CD14-positive monocyte (primary cell): Measurements from ENCODE around the gene MASP1. TPM values are rescaled to one million over a fixed set of nuclear protein-coding genes. Genes with fewer than 3 reads are reported as not detected.
A peak's percentile ranks its signal among the peaks of the same experiment; 100 is the strongest.

Source experiments
- DNase-seq, 3 donors: peaks; one replicate each; pipeline ENCODE4 v3.0.0-alpha.2; 2011 to 2022
- H2AFZ ChIP-seq: 2 replicates; pipeline ENCODE4 v1.6.0; 2012; ENCODE audit warnings: mild to moderate bottlenecking, low read depth, low read length, inconsistent platforms; ENCODE audit not compliant: insufficient read depth, poor library complexity, severe bottlenecking
- H3K27ac ChIP-seq, 2 donors: 1 replicate in 1 of 2; 2 replicates in 1 of 2; pipeline ENCODE4 v1.5.1; 2012 to 2013; ENCODE audit warnings: low read length in 2 of 2, control low read depth in 1 of 2, inconsistent platforms in 1 of 2, low read depth in 1 of 2, mild to moderate bottlenecking in 1 of 2
- H3K27me3 ChIP-seq, 2 donors: one replicate each; pipeline versions ENCODE4 v1.6.0 to v1.6.1; 2011 to 2013; ENCODE audit warnings: low read length in 2 of 2; ENCODE audit not compliant: control insufficient read depth in 2 of 2, insufficient read depth in 2 of 2
- H3K36me3 ChIP-seq, 2 donors: replicated peaks in 1 of 2; 1 replicate in 1 of 2; 2 replicates in 1 of 2; pipeline versions ENCODE4 v1.5.1 to v1.6.1; 2012 to 2013; ENCODE audit warnings: low read length in 2 of 2, control low read depth in 1 of 2, inconsistent platforms in 1 of 2, mild to moderate bottlenecking in 1 of 2; ENCODE audit not compliant: insufficient read depth in 2 of 2, control insufficient read depth in 1 of 2
- H3K4me1 ChIP-seq, 2 donors: 1 replicate in 1 of 2; 2 replicates in 1 of 2; pipeline versions ENCODE4 v1.5.1 to v1.6.1; 2012 to 2013; ENCODE audit warnings: low read length in 2 of 2, control low read depth in 1 of 2, inconsistent platforms in 1 of 2, mild to moderate bottlenecking in 1 of 2, moderate library complexity in 1 of 2; ENCODE audit not compliant: insufficient read depth in 2 of 2, control insufficient read depth in 1 of 2
- H3K4me2 ChIP-seq: replicated peaks from 2 replicates; pipeline ENCODE3; 2012; ENCODE audit warnings: low read length, moderate library complexity, mild to moderate bottlenecking; ENCODE audit not compliant: poor library complexity, severe bottlenecking; ENCODE audit errors: extremely low read depth
- H3K4me3 ChIP-seq, 3 experiments: fragments of 200-600 bp in 1 of 3; sonication (generic) in 1 of 3; replicated peaks in 1 of 3; 1 replicate in 2 of 3; 2 replicates in 1 of 3; pipeline ENCODE4 v1.5.1; 2011 to 2013; ENCODE audit warnings: low read length in 3 of 3, mild to moderate bottlenecking in 3 of 3, control low read depth in 2 of 3, low read depth in 2 of 3, inconsistent platforms in 1 of 3, moderate library complexity in 1 of 3
- H3K79me2 ChIP-seq: 2 replicates; pipeline ENCODE4 v1.6.0; 2012; ENCODE audit warnings: mild to moderate bottlenecking, control low read depth, inconsistent platforms, low read length, moderate library complexity; ENCODE audit not compliant: insufficient read depth
- H3K9ac ChIP-seq: 2 replicates; pipeline ENCODE4 v1.6.0; 2017; ENCODE audit warnings: low read length, mild to moderate bottlenecking; ENCODE audit not compliant: insufficient read depth, poor library complexity, severe bottlenecking
- H3K9me3 ChIP-seq, 2 donors: replicated peaks in 1 of 2; 1 replicate in 1 of 2; 2 replicates in 1 of 2; pipeline versions ENCODE4 v1.5.1 to v1.6.1; 2012 to 2013; ENCODE audit warnings: low read length in 2 of 2, control low read depth in 1 of 2; ENCODE audit not compliant: control insufficient read depth in 1 of 2, insufficient read depth in 1 of 2
- H4K20me1 ChIP-seq: 2 replicates; pipeline ENCODE4 v1.6.0; 2012; ENCODE audit warnings: mild to moderate bottlenecking, low read length, control low read depth, moderate library complexity; ENCODE audit not compliant: insufficient read depth
- H3K27ac Mint-ChIP-seq, 7 donors: one replicate each; pipeline ENCODE4 v1.8.0; 2020; ENCODE audit warnings: mild to moderate bottlenecking in 7 of 7, mixed read lengths in 7 of 7, moderate library complexity in 6 of 7, inconsistent platforms in 2 of 7
- H3K27me3 Mint-ChIP-seq, 3 donors: one replicate each; pipeline ENCODE4 v1.8.0; 2021 to 2022; ENCODE audit warnings: low read depth in 3 of 3, mild to moderate bottlenecking in 3 of 3, mixed read lengths in 3 of 3, moderate library complexity in 3 of 3, inconsistent platforms in 1 of 3
- H3K36me3 Mint-ChIP-seq, 2 donors: one replicate each; pipeline ENCODE4 v1.8.0; 2020; ENCODE audit warnings: mixed read lengths in 2 of 2, inconsistent platforms in 1 of 2, mild to moderate bottlenecking in 1 of 2
- H3K4me1 Mint-ChIP-seq: one replicate; pipeline ENCODE4 v1.8.0; 2020; ENCODE audit warnings: mild to moderate bottlenecking, mixed read lengths
- H3K4me3 Mint-ChIP-seq, 2 donors: one replicate each; pipeline ENCODE4 v1.8.0; 2020; ENCODE audit warnings: mild to moderate bottlenecking in 2 of 2, mixed read lengths in 2 of 2, moderate library complexity in 1 of 2
- H3K9me3 Mint-ChIP-seq, 7 donors: one replicate each; pipeline ENCODE4 v1.8.0; 2020 to 2022; ENCODE audit warnings: mixed read lengths in 7 of 7, mild to moderate bottlenecking in 6 of 7, moderate library complexity in 6 of 7, inconsistent platforms in 2 of 7
- WGBS: methylation state at CpG from one replicate; pipeline ENCODE4 v1.1.5; 2013; ENCODE audit warnings: missing lambda C conversion rate; ENCODE audit not compliant: insufficient coverage; 5-methylcytosine and 5-hydroxymethylcytosine counted together
- intact Hi-C, 2 donors: fragments of 100-400 bp; cut with micrococcal nuclease; formaldehyde crosslinking; loops; one replicate each; pipeline versions ENCODE4 v1.15.0 to v1.15.1; 2023
- polyA plus RNA-seq, 3 donors: library from polyadenylated mRNA; depleted of rRNA in 1 of 3; unstranded in 2 of 3; stranded (reverse) in 1 of 3; fragments of 300-500 nt in 2 of 3; fragments of >200 nt in 1 of 3; fragmentation: Illumina TruSeq in 2 of 3; gene quantifications; 1 replicate in 2 of 3; 2 replicates in 1 of 3; pipeline ENCODE4 v1.2.3, GENCODE V29; 2012 to 2021
- TF ChIP-seq, protein P1 (sequence below): fragments of 200-600 bp; IDR thresholded peaks from one replicate; pipeline ENCODE4 v1.8.0; 2022; ENCODE audit warnings: antibody characterized with exemption, mild to moderate bottlenecking

Gene MASP1
- polyA plus RNA-seq, 3 donors = not detected

DNA sequence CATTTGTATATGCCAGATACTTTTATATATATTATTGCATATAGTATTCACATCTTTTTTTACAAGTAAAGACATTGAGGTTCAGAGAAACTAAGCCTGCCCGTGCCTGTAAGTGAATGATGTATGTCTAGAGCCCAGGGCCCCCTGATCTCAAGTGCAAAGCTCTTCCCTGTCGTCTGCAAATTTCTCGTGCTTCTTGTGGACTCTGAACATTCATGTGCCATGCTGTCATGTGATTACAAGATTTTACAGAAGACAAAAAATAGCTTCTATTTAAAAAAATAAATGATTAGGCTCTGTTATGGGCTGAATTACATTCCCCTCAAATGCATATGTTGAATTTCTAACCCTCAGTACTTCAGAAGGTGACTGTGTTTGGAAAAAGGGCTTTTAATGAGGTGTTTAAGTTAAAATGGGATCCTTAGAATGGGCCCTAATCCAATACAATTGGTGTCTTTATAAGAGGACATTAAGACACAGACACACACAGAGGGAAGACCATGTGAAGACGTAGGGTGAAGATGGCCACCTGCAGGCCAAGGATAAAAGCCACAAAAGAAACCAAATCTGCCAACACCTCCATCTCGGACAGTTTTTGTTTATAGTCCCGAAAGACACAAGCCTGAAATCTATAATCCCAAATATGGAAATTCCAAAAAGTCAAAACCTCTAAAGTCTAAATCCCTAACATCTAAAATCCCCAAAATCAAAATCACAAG, 3.9 kb upstream of the MASP1 start:
- intact Hi-C loops = no loop called here

DNA sequence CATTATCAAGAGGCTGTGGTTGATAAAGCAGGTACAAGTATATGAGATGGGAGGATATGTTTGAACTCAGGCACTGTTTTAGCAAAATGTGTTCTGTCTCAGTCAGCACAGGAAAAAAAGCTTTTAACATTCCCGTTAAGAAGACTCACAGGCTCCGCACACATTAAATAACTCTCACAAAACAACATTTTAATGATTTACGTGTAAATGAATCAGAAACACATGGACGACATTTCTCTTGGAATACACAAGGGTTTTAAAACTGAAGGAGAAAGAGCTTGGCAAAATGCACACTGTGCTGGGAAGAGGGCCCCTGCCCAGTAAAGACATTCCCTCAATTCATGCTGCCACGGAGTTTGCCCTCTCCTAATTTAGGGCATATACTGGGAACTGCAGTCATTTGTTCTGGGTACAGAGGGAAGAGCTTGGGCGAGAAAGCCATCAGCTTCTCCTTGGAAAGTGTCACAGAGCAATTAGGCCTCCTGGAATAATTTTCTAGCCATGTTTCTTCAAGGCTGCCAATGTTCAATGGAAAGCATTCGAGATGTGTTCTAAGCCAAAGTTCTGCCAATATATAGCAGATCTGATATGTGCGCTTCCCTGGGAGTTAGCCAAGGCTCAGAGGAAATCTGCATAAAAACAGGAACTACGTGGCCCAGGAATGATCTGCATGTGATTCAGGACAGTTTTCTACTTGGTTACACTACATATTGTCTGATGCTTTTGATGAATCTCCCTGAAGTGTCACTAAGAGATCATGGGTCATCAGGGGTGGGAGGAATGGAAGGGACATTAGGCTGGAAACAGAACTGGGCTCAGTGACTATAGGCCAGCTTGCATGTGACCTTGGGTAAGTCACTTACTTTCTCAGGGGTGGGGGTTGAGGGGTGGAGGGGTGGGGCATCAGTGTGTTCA, 2.2 kb upstream of the MASP1 start:
- Histone ChIP-seq H3K9ac (no peak overlapping the region), H3K27ac (no peak overlapping the region), H3K36me3 (no peaks in the 10 kb centered on the region), H3K4me3 (no peak overlapping the region), H4K20me1 (no peaks in the 10 kb centered on the region), H3K27me3 (peaks cover 0 to 21% of the 10 kb centered on the region in 2 donors), H3K4me1 (no peaks in the 10 kb centered on the region), H2AFZ (no peak overlapping the region), H3K79me2 (no peaks in the 10 kb centered on the region), H3K4me2 (no peak overlapping the region), H3K9me3 (no peaks in the 10 kb centered on the region)
- Mint-ChIP-seq H3K9me3 (peaks cover 0 to 3% (median 0%) of the 10 kb centered on the region in 7 donors), H3K36me3 (no peaks in the 10 kb centered on the region), H3K4me3 (no peak overlapping the region), H3K4me1 (no peaks in the 10 kb centered on the region), H3K27me3 (peaks cover 7 to 8% (median 8%) of the 10 kb centered on the region in 3 donors), H3K27ac (no peak overlapping the region)
- DNase-seq = peak in 1 of 3 donors; percentile 13
- intact Hi-C loops = no loop called here
- WGBS = 65% methylated on average over 4 of the region's 9 CpGs
- TF ChIP-seq, protein P1, sequence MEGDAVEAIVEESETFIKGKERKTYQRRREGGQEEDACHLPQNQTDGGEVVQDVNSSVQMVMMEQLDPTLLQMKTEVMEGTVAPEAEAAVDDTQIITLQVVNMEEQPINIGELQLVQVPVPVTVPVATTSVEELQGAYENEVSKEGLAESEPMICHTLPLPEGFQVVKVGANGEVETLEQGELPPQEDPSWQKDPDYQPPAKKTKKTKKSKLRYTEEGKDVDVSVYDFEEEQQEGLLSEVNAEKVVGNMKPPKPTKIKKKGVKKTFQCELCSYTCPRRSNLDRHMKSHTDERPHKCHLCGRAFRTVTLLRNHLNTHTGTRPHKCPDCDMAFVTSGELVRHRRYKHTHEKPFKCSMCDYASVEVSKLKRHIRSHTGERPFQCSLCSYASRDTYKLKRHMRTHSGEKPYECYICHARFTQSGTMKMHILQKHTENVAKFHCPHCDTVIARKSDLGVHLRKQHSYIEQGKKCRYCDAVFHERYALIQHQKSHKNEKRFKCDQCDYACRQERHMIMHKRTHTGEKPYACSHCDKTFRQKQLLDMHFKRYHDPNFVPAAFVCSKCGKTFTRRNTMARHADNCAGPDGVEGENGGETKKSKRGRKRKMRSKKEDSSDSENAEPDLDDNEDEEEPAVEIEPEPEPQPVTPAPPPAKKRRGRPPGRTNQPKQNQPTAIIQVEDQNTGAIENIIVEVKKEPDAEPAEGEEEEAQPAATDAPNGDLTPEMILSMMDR = no peak

More for the DNA sequence above, 3.9 kb upstream of the MASP1 start:
- peaks cover 0 to 14% of the 10 kb centered on the region in 2 donors for H3K27me3 ChIP-seq
- H3K4me1 ChIP-seq = no peaks in the 10 kb centered on the region
- no peaks in the 10 kb centered on the region for H3K36me3 ChIP-seq
- no peaks in the 10 kb centered on the region for H3K4me1 Mint-ChIP-seq
- H3K9me3 Mint-ChIP-seq = peaks cover 0 to 3% (median 0%) of the 10 kb centered on the region in 7 donors
- no peaks in the 10 kb centered on the region for H3K79me2 ChIP-seq
- no peak overlapping the region for H3K27ac Mint-ChIP-seq
- H3K36me3 Mint-ChIP-seq = no peaks in the 10 kb centered on the region
- no peak overlapping the region for H2AFZ ChIP-seq
- TF ChIP-seq, protein P1 = no peak
- 100% methylated on average over 1 of the region's 6 CpGs for WGBS
- no peak overlapping the region for H3K4me2 ChIP-seq
- no peak overlapping the region for H3K4me3 Mint-ChIP-seq
- no peak overlapping the region for H3K9ac ChIP-seq
- no peak for DNase-seq
- H3K4me3 ChIP-seq = no peak overlapping the region
- no peak overlapping the region for H3K27ac ChIP-seq
- H4K20me1 ChIP-seq = no peaks in the 10 kb centered on the region
- H3K9me3 ChIP-seq = no peaks in the 10 kb centered on the region
- peaks cover 4 to 8% (median 8%) of the 10 kb centered on the region in 3 donors for H3K27me3 Mint-ChIP-seq
